Activated T-helper 2 cell treated with anti-CD3 and anti-CD28 coated beads, Interferon-gamma antibody, Interleukin-2, Interleukin-4, amounts not matched to agents 10 μg/mL and 5 μg/mL and 100 μg/mL, durations not matched to agents 14 hours and 24 hours and 36 hours (primary cell): ENCODE data around the gene SSBP4. TPM values are rescaled to one million over a fixed set of nuclear protein-coding genes. Genes with fewer than 3 reads are reported as not detected.
A peak's percentile ranks its signal among the peaks of the same experiment; 100 is the strongest.

ENCODE experiments used
- DNase-seq: peaks from one replicate; pipeline ENCODE4 v3.0.0; 2021; ENCODE audit warnings: low spot score
- H3K27ac Mint-ChIP-seq: one replicate; pipeline ENCODE4 v1.8.0; 2021; ENCODE audit warnings: mixed read lengths
- H3K27me3 Mint-ChIP-seq: one replicate; pipeline ENCODE4 v1.8.0; 2021; ENCODE audit warnings: low read depth, mixed read lengths
- H3K36me3 Mint-ChIP-seq: one replicate; pipeline ENCODE4 v1.8.0; 2021; ENCODE audit warnings: low read depth, mixed read lengths
- H3K4me1 Mint-ChIP-seq: one replicate; pipeline ENCODE4 v1.8.0; 2021; ENCODE audit warnings: low read depth, mixed read lengths
- H3K4me3 Mint-ChIP-seq: one replicate; pipeline ENCODE4 v1.8.0; 2021; ENCODE audit warnings: low read depth, mild to moderate bottlenecking, moderate library complexity, mixed read lengths
- H3K9me3 Mint-ChIP-seq: one replicate; pipeline ENCODE4 v1.8.0; 2021; ENCODE audit warnings: mixed read lengths
- intact Hi-C: fragments of 100-400 bp; cut with micrococcal nuclease; formaldehyde crosslinking; loops from one replicate; pipeline ENCODE4 v1.15.1; 2023
- total RNA-seq: library from RNA; stranded (reverse); gene quantifications from 2 replicates; pipeline ENCODE4 v1.2.3, GENCODE V29; 2022

SSBP4 gene
- total RNA-seq, 1 donor from 2014 or later, result 133 TPM

- Mint-ChIP-seq H3K27me3 (no peaks in the 10 kb centered on the region), H3K4me3 (peak overlapping the region; percentile 69), H3K36me3 (peaks cover 17% of the 10 kb centered on the region), H3K9me3 (peaks cover 5% of the 10 kb centered on the region), H3K4me1 (peaks cover 73% of the 10 kb centered on the region), H3K27ac (peak overlapping the region; percentile 94)
- DNase-seq, result peak; percentile 46
- intact Hi-C loops, result loop anchor here (1.0 to 5.0 kb wide), 3 partner anchors 18 to 94 kb away; partner anchors contain the start of genes ELL and UBA52
These were observed 59.5 kb downstream of the SSBP4 start for GRCh38 chr19:18478545-18479311.

- H3K4me3 Mint-ChIP-seq, result no peak overlapping the region
- H3K36me3 Mint-ChIP-seq, result peaks cover 17% of the 10 kb centered on the region
- intact Hi-C loops, result no loop called here
These were observed 61.0 kb downstream of the SSBP4 start for GRCh38 chr19:18480006-18480691.

GRCh38 chr19:18481505-18482222 is 62.5 kb downstream of the SSBP4 start:
- intact Hi-C loops, result no loop called here
- peaks cover 12% of the 10 kb centered on the region for H3K36me3 Mint-ChIP-seq
- no peak for DNase-seq

More at GRCh38 chr19:18480006-18480691, 61.0 kb downstream of the SSBP4 start:
- Mint-ChIP-seq H3K27ac (peak overlapping the region; percentile 94), H3K27me3 (no peaks in the 10 kb centered on the region), H3K9me3 (peaks cover 5% of the 10 kb centered on the region), H3K4me1 (peaks cover 77% of the 10 kb centered on the region)
- no peak for DNase-seq

GRCh38 chr19:18483119-18483890 is 64.1 kb downstream of the SSBP4 start:
- intact Hi-C loops, result no loop called here
- Mint-ChIP-seq H3K27me3 (no peaks in the 10 kb centered on the region), H3K9me3 (peaks cover 5% of the 10 kb centered on the region), H3K4me1 (peaks cover 69% of the 10 kb centered on the region), H3K36me3 (peaks cover 12% of the 10 kb centered on the region), H3K4me3 (no peak overlapping the region), H3K27ac (peak overlapping the region; percentile 61)
- DNase-seq, result no peak

More at GRCh38 chr19:18481505-18482222, 62.5 kb downstream of the SSBP4 start:
- no peaks in the 10 kb centered on the region for H3K27me3 Mint-ChIP-seq
- peaks cover 74% of the 10 kb centered on the region for H3K4me1 Mint-ChIP-seq
- peaks cover 5% of the 10 kb centered on the region for H3K9me3 Mint-ChIP-seq
- peak overlapping the region; percentile 94 for H3K27ac Mint-ChIP-seq
- H3K4me3 Mint-ChIP-seq, result peak overlapping the region; percentile 62

Other genes with a start within 250 kb of the SSBP4 start
- gene IFI30, start 245.6 kb upstream of the SSBP4 start, total RNA-seq, result 37.0 and 41.2 TPM in 2 replicates
- gene MPV17L2, start 226.2 kb upstream of the SSBP4 start, total RNA-seq, result 14.5 and 14.8 TPM in 2 replicates
- 6.3 and 7.4 TPM in 2 replicates for gene RAB3A, start 215.4 kb upstream of the SSBP4 start, total RNA-seq
- 0.14 TPM in 2 replicates for gene PDE4C, start 193.0 kb upstream of the SSBP4 start, total RNA-seq
- 2.9 and 3.3 TPM in 2 replicates for gene IQCN, start 144.9 kb upstream of the SSBP4 start, total RNA-seq
- 462 and 464 TPM in 2 replicates for gene JUND, start 137.8 kb upstream of the SSBP4 start, total RNA-seq
- 198 and 208 TPM in 2 replicates for gene LSM4, start 96.3 kb upstream of the SSBP4 start, total RNA-seq
- 24.9 and 29.4 TPM in 2 replicates for gene PGPEP1, start 78.8 kb upstream of the SSBP4 start, total RNA-seq
- not detected in 2 replicates for gene GDF15, start 33.2 kb upstream of the SSBP4 start, total RNA-seq
- not detected in 2 replicates for gene LRRC25, start 21.8 kb upstream of the SSBP4 start, total RNA-seq
- gene ISYNA1, start 18.7 kb downstream of the SSBP4 start, total RNA-seq, result 15.1 and 20.3 TPM in 2 replicates
- gene ELL, start 102.7 kb downstream of the SSBP4 start, total RNA-seq, result 27.0 and 27.5 TPM in 2 replicates
- 196 and 201 TPM in 2 replicates for gene FKBP8, start 124.2 kb downstream of the SSBP4 start, total RNA-seq
- 132 and 141 TPM in 2 replicates for gene KXD1, start 138.5 kb downstream of the SSBP4 start, total RNA-seq
- 1,564 and 1,579 TPM in 2 replicates for gene UBA52, start 152.5 kb downstream of the SSBP4 start, total RNA-seq
- 122 and 132 TPM in 2 replicates for gene REX1BD, start 169.4 kb downstream of the SSBP4 start, total RNA-seq
- not detected in 2 replicates for gene CRLF1, start 187.4 kb downstream of the SSBP4 start, total RNA-seq
- not detected in 2 replicates for gene TMEM59L, start 193.5 kb downstream of the SSBP4 start, total RNA-seq
- 11.6 and 11.7 TPM in 2 replicates for gene KLHL26, start 217.6 kb downstream of the SSBP4 start, total RNA-seq